IMR-90 (cell line): Measurements from ENCODE around the gene SMC5. TPM values are rescaled to one million over a fixed set of nuclear protein-coding genes. Genes with fewer than 3 reads are reported as not detected.
A peak's percentile ranks its signal among the peaks of the same experiment; 100 is the strongest.

ENCODE experiments used
- ATAC-seq: fragments of 200-7000 bp; cut with Tn5 transposase; 2 replicates; pipeline ENCODE4 v1.9.1; 2020; ENCODE audit warnings: low read depth, mild to moderate bottlenecking, moderate library complexity
- BruUV-seq: library from RNA; stranded (reverse); fragments of 400-500 nt; replicated peaks from 2 replicates; lab custom pipeline; 2021; lab: Mats Ljungman, UMichigan
- CTCF ChIA-PET: fragments of 300-600 bp; formaldehyde crosslinking; extraction: SDS; loops from one replicate; lab custom pipeline; 2021; ENCODE audit warnings: antibody characterized with exemption; lab: Yijun Ruan, JAX
- POLR2A ChIA-PET: fragments of 300-600 bp; sonication (Branson Sonifier 250); formaldehyde crosslinking; loops from one replicate; lab custom pipeline; 2022; ENCODE audit warnings: antibody characterized with exemption; ENCODE audit not compliant: unreplicated experiment; lab: Charles Lee
- DNase-seq: peaks from one replicate; pipeline ENCODE4 v3.0.0; 2013
- H2AFZ ChIP-seq: replicated peaks from 2 replicates; pipeline ENCODE3; 2013; ENCODE audit warnings: low read length, mild to moderate bottlenecking; ENCODE audit not compliant: poor library complexity
- H2AK5ac ChIP-seq: 2 replicates; pipeline ENCODE4 v1.6.1; 2013; ENCODE audit warnings: low read depth, low read length, inconsistent platforms
- H2AK9ac ChIP-seq: replicated peaks from 2 replicates; pipeline ENCODE3; 2013; ENCODE audit warnings: mild to moderate bottlenecking, low read depth, low read length, moderate library complexity; ENCODE audit not compliant: poor library complexity
- H2BK120ac ChIP-seq: 2 replicates; pipeline ENCODE4 v1.6.1; 2013; ENCODE audit warnings: low read depth, low read length, inconsistent platforms
- H2BK15ac ChIP-seq: 3 replicates; pipeline ENCODE4 v1.6.1; 2013; ENCODE audit warnings: low read depth, low read length, inconsistent platforms
- H2BK20ac ChIP-seq: 2 replicates; pipeline ENCODE4 v1.6.1; 2013; ENCODE audit warnings: low read depth, mild to moderate bottlenecking, inconsistent platforms, low read length, moderate library complexity
- H2BK5ac ChIP-seq: 2 replicates; pipeline ENCODE4 v1.6.1; 2013; ENCODE audit warnings: mild to moderate bottlenecking, low read depth, low read length, inconsistent platforms; ENCODE audit not compliant: poor library complexity, severe bottlenecking
- H3K14ac ChIP-seq: replicated peaks from 2 replicates; pipeline ENCODE4 v1.6.1; 2013; ENCODE audit warnings: low read depth, low read length, inconsistent platforms
- H3K18ac ChIP-seq: 2 replicates; pipeline ENCODE4 v1.6.1; 2013; ENCODE audit warnings: low read depth, low read length, control low read depth
- H3K23ac ChIP-seq: 2 replicates; pipeline ENCODE4 v1.6.1; 2013; ENCODE audit warnings: low read depth, low read length, inconsistent platforms
- H3K27ac ChIP-seq: 2 replicates; pipeline ENCODE4 v1.5.1; 2013; ENCODE audit warnings: mild to moderate bottlenecking, control low read depth, low read length; ENCODE audit not compliant: insufficient read depth
- H3K27me3 ChIP-seq: 2 replicates; pipeline ENCODE4 v1.6.1; 2013; ENCODE audit warnings: low read length; ENCODE audit not compliant: control insufficient read depth, insufficient read depth
- H3K36me3 ChIP-seq: 2 replicates; pipeline ENCODE4 v1.6.1; 2013; ENCODE audit warnings: low read length, mixed read lengths; ENCODE audit not compliant: control insufficient read depth, insufficient read depth
- H3K4ac ChIP-seq: 2 replicates; pipeline ENCODE4 v1.6.1; 2013; ENCODE audit warnings: low read depth, low read length, inconsistent platforms
- H3K4me1 ChIP-seq: 2 replicates; pipeline ENCODE4 v1.6.1; 2013; ENCODE audit warnings: low read length, mixed read lengths; ENCODE audit not compliant: control insufficient read depth, insufficient read depth
- H3K4me2 ChIP-seq: 2 replicates; pipeline ENCODE4 v1.6.1; 2013; ENCODE audit warnings: low read depth, mild to moderate bottlenecking, control low read depth, low read length, moderate library complexity
- H3K4me3 ChIP-seq: 2 replicates; pipeline ENCODE4 v1.5.1; 2013; ENCODE audit warnings: low read depth, mild to moderate bottlenecking, control low read depth, low read length, moderate library complexity; ENCODE audit not compliant: insufficient read depth
- H3K56ac ChIP-seq: 2 replicates; pipeline ENCODE4 v1.6.1; 2013; ENCODE audit warnings: low read length, inconsistent platforms; ENCODE audit not compliant: insufficient read depth; ENCODE audit errors: extremely low read depth
- H3K79me1 ChIP-seq, 2 experiments: 2 replicates each; pipeline ENCODE4 v1.6.1; 2013; ENCODE audit warnings: low read length in 2 of 2, inconsistent platforms in 1 of 2, low read depth in 1 of 2
- H3K9ac ChIP-seq: 2 replicates; pipeline ENCODE4 v1.6.1; 2013; ENCODE audit warnings: low read depth, low read length, control low read depth
- H3K9me1 ChIP-seq: 2 replicates; pipeline ENCODE4 v1.6.1; 2013; ENCODE audit warnings: low read length, inconsistent platforms; ENCODE audit not compliant: insufficient read depth
- H3K9me3 ChIP-seq: 2 replicates; pipeline ENCODE4 v1.6.1; 2013; ENCODE audit warnings: low read length; ENCODE audit not compliant: control insufficient read depth, insufficient read depth
- H4K20me1 ChIP-seq: 2 replicates; pipeline ENCODE4 v1.6.1; 2013; ENCODE audit warnings: low read length, inconsistent platforms; ENCODE audit not compliant: insufficient read depth
- H4K5ac ChIP-seq: 2 replicates; pipeline ENCODE4 v1.6.1; 2013; ENCODE audit warnings: mild to moderate bottlenecking, low read depth, low read length, control low read depth
- H4K8ac ChIP-seq, 2 experiments: 2 replicates each; pipeline ENCODE4 v1.6.1; 2013; ENCODE audit warnings: low read depth in 2 of 2, low read length in 2 of 2, control low read depth in 1 of 2, inconsistent platforms in 1 of 2
- H4K91ac ChIP-seq: 2 replicates; pipeline ENCODE4 v1.6.1; 2013; ENCODE audit warnings: low read depth, low read length, inconsistent platforms; ENCODE audit not compliant: insufficient read depth
- CEBPB ChIP-seq: IDR thresholded peaks from 2 replicates; pipeline ENCODE4 v1.6.1; 2012; ENCODE audit warnings: low read depth, low read length, improper control_type of control experiment
- FOS ChIP-seq: fragments of 150-350 bp; IDR thresholded peaks from 2 replicates; pipeline ENCODE4 v1.6.1; 2016; ENCODE audit warnings: low read depth, low read length
- NFE2L2 ChIP-seq: fragments of 150-350 bp; IDR thresholded peaks from 2 replicates; pipeline ENCODE4 v1.6.1; 2016; ENCODE audit warnings: low read depth, mild to moderate bottlenecking, low read length
- POLR2A ChIP-seq: IDR thresholded peaks from 2 replicates; pipeline ENCODE4 v1.6.1; 2012; ENCODE audit warnings: mild to moderate bottlenecking, low read depth, low read length
- WGBS, 2 experiments: methylation state at CpG; one replicate each; pipeline versions ENCODE4 v1.1.5 to v1.1.7; 2013; ENCODE audit warnings: missing lambda C conversion rate in 2 of 2; ENCODE audit not compliant: insufficient read length in 1 of 2; ENCODE audit errors: extremely low coverage in 2 of 2; 5-methylcytosine and 5-hydroxymethylcytosine counted together
- dilution Hi-C: fragments of 300-500 bp; cut with HindIII; formaldehyde crosslinking; loops from one replicate; pipeline ENCODE4 v1.14.3; 2018; ENCODE audit warnings: low sequenced_read_pairs; ENCODE audit not compliant: unreplicated experiment
- in situ Hi-C: fragments of 300-500 bp; cut with MboI; formaldehyde crosslinking; loops from 3 replicates; pipeline ENCODE4 v1.14.3; 2019; ENCODE audit warnings: low sequenced_read_pairs, inconsistent platforms, mixed read lengths
- intact Hi-C: fragments of 100-400 bp; cut with micrococcal nuclease; formaldehyde crosslinking; loops from 2 replicates; pipeline ENCODE4 v1.10.0; 2022
- polyA plus RNA-seq, 3 experiments: library from polyadenylated mRNA; depleted of rRNA; stranded (reverse); fragments of >200 nt; gene quantifications; 2 replicates each; pipeline ENCODE4 v1.2.3, GENCODE V29; 2012; ENCODE audit warnings: low replicate concordance in 1 of 3
- total RNA-seq: library from RNA; depleted of rRNA; stranded (reverse); fragments of >200 nt; gene quantifications from 2 replicates; pipeline ENCODE4 v1.2.3, GENCODE V29; 2012

SMC5 gene
- total and polyA plus RNA-seq, 2 of the 4 experiments (the other 2 are of a cell fraction), result 12.0 to 13.3 TPM

DNA sequence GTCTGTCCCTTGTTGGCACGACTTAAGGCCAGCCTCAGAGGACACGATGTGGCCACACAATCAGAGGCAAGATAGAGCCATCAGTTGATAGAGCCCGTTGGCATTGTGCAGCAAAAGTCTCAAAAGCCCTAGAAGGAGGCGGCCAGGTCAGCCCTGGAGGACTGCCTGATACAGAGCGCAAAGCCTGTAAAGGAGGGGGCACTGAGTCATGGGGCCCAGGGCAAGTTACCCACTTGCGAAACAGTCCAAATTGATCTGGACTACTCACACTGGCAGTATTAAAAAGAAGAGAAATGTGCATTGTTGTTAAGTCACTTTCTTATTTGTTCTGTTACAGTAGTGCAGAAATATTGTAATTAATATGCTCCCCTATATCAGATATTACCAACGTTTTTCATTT is 104.2 kb downstream of the SMC5 start:
- Histone ChIP-seq H3K4me3 (no peak overlapping the region), H3K4me2 (no peak overlapping the region), H2AK9ac (no peak overlapping the region), H2BK5ac (no peak overlapping the region), H2BK15ac (no peak overlapping the region), H2AK5ac (no peak overlapping the region), H3K4ac (no peak overlapping the region), H4K91ac (no peak overlapping the region), H4K20me1 (no peaks in the 10 kb centered on the region), H3K4me1 (no peaks in the 10 kb centered on the region), H3K9me1 (peaks cover 4% of the 10 kb centered on the region; the same call in 1 of the 2 replicates), H3K27me3 (no peaks in the 10 kb centered on the region), H3K14ac (no peak overlapping the region), H3K27ac (no peak overlapping the region), H2BK120ac (no peak overlapping the region), H3K23ac (no peak overlapping the region), H3K9me3 (no peaks in the 10 kb centered on the region), H3K36me3 (peaks cover under 1% of the 10 kb centered on the region; the same call in 1 of the 2 replicates), H4K8ac (no peak overlapping the region), H4K5ac (no peak overlapping the region), H3K79me1 (no peaks in the 10 kb centered on the region), H3K18ac (no peak overlapping the region), H3K9ac (no peak overlapping the region), H2BK20ac (no peak overlapping the region), H3K56ac (no peak overlapping the region), H2AFZ (peak overlapping the region; percentile 37)
- TF ChIP-seq FOS (no peak), NFE2L2 (no peak), POLR2A (no peak), CEBPB (peak; percentile 66)
- WGBS, 2 experiments, result 95% methylated on average over 4 of the region's 7 CpGs; no CpG with 5 or more reads in 1 of the 2 experiments
- ChIA-PET POLR2A (no interaction called here), CTCF (interaction anchor here (0.8 to 1.1 kb wide), 2 partner anchors 10 to 30 kb away, joined by 3 read pairs; no protein-coding TSS in a partner anchor)
- ATAC-seq, result no peak; the same call in 1 of the 2 replicates
- DNase-seq, result peak; percentile 32
- intact Hi-C loops, result no loop called here
- dilution Hi-C loops, result no loop called here
- BruUV-seq, result no TSS peak
- in situ Hi-C loops, result no loop called here
